HEK293 (cell line): ENCODE results near the gene APOL4.
"Not testable (repeated sequence)": the region's sequence is repeated elsewhere in the genome, so short reads cannot be mapped to it uniquely, and the experiment has no call there.

Experiments
- SP7 ChIP-seq: fragments of 450-650 bp; formaldehyde crosslinking; IDR thresholded peaks from 2 replicates; pipeline ENCODE4 v1.5.1; 2016; ENCODE audit warnings: missing biosample characterization, missing genetic modification characterization
- ZNF404 ChIP-seq: fragments of 450-650 bp; formaldehyde crosslinking; IDR thresholded peaks from 2 replicates; pipeline ENCODE4 v1.5.1; 2017; ENCODE audit warnings: missing biosample characterization, missing genetic modification characterization
- TF ChIP-seq, protein P1 (sequence below): fragments of 450-650 bp; formaldehyde crosslinking; IDR thresholded peaks from 2 replicates; pipeline ENCODE4 v1.5.1; 2016; ENCODE audit warnings: missing biosample characterization, missing genetic modification characterization
- TF ChIP-seq, protein P2 (sequence below): fragments of 450-650 bp; formaldehyde crosslinking; IDR thresholded peaks from 2 replicates; pipeline ENCODE4 v1.5.1; 2016; ENCODE audit warnings: missing biosample characterization, missing genetic modification characterization

DNA sequence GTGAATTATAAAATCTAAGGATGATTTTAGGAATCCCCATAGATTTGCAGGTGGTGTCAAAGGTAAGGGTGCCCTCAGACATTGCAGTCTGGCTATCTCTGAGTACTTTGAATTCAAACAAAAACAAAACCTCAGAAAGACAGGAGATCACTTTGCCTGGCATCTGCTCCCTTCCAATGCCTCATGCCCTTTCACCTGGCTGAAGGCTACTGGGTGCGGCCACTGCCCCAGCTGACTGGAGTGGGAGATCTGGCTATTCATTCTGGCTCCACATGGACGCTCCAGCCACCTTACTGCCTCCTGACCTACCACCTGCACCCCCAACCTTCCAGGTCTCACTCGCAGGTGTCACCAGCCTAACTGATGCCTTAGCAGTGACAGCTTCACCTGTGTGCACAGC lies 28.0 kb upstream of the APOL4 start:
- not testable (repeated sequence) for TF ChIP-seq ZNF404, SP7 (tag by site-specific recombination)
- TF ChIP-seq, protein P1, sequence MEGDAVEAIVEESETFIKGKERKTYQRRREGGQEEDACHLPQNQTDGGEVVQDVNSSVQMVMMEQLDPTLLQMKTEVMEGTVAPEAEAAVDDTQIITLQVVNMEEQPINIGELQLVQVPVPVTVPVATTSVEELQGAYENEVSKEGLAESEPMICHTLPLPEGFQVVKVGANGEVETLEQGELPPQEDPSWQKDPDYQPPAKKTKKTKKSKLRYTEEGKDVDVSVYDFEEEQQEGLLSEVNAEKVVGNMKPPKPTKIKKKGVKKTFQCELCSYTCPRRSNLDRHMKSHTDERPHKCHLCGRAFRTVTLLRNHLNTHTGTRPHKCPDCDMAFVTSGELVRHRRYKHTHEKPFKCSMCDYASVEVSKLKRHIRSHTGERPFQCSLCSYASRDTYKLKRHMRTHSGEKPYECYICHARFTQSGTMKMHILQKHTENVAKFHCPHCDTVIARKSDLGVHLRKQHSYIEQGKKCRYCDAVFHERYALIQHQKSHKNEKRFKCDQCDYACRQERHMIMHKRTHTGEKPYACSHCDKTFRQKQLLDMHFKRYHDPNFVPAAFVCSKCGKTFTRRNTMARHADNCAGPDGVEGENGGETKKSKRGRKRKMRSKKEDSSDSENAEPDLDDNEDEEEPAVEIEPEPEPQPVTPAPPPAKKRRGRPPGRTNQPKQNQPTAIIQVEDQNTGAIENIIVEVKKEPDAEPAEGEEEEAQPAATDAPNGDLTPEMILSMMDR (tag by site-specific recombination) = not testable (repeated sequence)
- TF ChIP-seq, protein P2, sequence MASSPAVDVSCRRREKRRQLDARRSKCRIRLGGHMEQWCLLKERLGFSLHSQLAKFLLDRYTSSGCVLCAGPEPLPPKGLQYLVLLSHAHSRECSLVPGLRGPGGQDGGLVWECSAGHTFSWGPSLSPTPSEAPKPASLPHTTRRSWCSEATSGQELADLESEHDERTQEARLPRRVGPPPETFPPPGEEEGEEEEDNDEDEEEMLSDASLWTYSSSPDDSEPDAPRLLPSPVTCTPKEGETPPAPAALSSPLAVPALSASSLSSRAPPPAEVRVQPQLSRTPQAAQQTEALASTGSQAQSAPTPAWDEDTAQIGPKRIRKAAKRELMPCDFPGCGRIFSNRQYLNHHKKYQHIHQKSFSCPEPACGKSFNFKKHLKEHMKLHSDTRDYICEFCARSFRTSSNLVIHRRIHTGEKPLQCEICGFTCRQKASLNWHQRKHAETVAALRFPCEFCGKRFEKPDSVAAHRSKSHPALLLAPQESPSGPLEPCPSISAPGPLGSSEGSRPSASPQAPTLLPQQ (tag by site-specific recombination) = not testable (repeated sequence)
